Bronchial epithelial cell (primary cell): ENCODE data around the gene STXBP3. TPM values are rescaled to one million over a fixed set of nuclear protein-coding genes. Genes with fewer than 3 reads are reported as not detected.
A peak's percentile ranks its signal among the peaks of the same experiment; 100 is the strongest.

Experiments
- DNase-seq: peaks from one replicate; pipeline ENCODE4 v3.0.0-alpha.2; 2010; ENCODE audit warnings: low read depth
- FAIRE-seq: peaks from 2 replicates; lab custom pipeline; 2011; peaks lifted over from hg19 to GRCh38; lab: Jason Lieb, UNC
- H3K27me3 ChIP-seq: 2 replicates; pipeline ENCODE4 v1.5.1; 2011; ENCODE audit warnings: low read length; ENCODE audit not compliant: control insufficient read depth, insufficient read depth
- H3K36me3 ChIP-seq: 2 replicates; pipeline ENCODE4 v1.5.1; 2011; ENCODE audit warnings: low read length; ENCODE audit not compliant: control insufficient read depth, insufficient read depth
- H3K4me3 ChIP-seq: 2 replicates; pipeline ENCODE4 v1.5.1; 2011; ENCODE audit warnings: mild to moderate bottlenecking, low read depth, low read length, control low read depth
- total RNA-seq: library from RNA; depleted of rRNA; stranded (reverse); fragments of >200 nt; gene quantifications from 2 replicates; pipeline ENCODE4 v1.2.1, GENCODE V29; 2014
- TF ChIP-seq, protein P1 (sequence below): IDR thresholded peaks from 2 replicates; pipeline ENCODE4 v1.5.1; 2011; ENCODE audit warnings: mild to moderate bottlenecking, moderate library complexity, low read length, control low read depth, inconsistent platforms; ENCODE audit not compliant: insufficient read depth, severe bottlenecking

The STXBP3 gene
- total RNA-seq, 1 donor from 2014 or later = 30.0 TPM

DNA sequence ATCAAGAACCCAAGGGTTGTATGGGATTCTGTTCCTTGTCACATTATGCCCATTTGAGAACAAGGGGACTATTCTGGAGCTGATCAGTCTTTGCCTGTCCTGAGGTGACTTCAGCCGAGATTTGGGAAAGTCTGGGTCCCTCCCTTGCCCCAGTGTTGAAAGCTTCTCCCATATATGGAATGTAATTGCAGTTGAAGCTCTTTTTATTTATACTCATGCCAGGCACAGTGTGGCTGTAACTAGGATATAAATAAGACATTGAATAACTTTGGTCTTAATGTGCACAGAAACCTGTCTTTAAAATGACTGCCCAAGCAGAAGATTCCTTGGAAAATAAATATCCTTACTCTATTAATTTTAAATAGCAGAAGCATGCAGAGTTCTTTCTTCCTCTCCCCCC is 95.2 kb downstream of the STXBP3 start:
- DNase-seq (no peak), FAIRE-seq (no peak)
- no peak overlapping the region for H3K4me3 ChIP-seq
- TF ChIP-seq, protein P1, sequence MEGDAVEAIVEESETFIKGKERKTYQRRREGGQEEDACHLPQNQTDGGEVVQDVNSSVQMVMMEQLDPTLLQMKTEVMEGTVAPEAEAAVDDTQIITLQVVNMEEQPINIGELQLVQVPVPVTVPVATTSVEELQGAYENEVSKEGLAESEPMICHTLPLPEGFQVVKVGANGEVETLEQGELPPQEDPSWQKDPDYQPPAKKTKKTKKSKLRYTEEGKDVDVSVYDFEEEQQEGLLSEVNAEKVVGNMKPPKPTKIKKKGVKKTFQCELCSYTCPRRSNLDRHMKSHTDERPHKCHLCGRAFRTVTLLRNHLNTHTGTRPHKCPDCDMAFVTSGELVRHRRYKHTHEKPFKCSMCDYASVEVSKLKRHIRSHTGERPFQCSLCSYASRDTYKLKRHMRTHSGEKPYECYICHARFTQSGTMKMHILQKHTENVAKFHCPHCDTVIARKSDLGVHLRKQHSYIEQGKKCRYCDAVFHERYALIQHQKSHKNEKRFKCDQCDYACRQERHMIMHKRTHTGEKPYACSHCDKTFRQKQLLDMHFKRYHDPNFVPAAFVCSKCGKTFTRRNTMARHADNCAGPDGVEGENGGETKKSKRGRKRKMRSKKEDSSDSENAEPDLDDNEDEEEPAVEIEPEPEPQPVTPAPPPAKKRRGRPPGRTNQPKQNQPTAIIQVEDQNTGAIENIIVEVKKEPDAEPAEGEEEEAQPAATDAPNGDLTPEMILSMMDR = no peak
- no peaks in the 10 kb centered on the region for H3K27me3 ChIP-seq
- no peaks in the 10 kb centered on the region for H3K36me3 ChIP-seq

DNA sequence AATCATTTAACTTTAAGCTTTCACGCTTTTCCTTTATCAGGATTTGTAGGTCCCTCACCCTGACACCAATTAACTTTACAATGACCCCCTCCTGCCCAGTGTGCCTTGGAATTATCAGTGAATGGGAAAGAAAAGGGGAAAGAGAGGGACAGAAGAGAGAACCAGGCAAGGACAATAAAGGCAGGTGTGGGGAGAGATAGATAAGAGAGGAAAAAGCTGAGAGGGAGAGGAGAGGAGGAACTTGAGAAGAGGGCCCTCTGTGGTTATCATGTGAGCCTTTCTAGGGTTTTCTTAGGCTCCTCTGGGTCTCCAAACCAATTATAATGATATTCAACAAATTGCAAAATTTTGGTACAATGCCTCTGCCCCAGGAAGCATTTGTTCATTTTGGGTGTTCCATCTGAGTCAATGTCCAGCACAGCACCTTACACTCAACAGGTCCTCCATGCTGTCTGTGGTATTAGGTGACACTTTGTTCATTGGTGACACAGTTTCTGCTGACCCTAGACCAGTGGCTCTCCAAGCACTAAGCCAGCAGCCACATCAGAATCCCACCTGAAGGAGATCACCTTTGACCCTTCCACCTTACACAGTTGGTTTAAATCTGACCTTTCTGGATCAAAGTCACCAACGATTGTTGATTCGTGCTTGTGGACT is 96.2 kb downstream of the STXBP3 start:
- H3K36me3 ChIP-seq = no peaks in the 10 kb centered on the region
- FAIRE-seq = no peak
- no peaks in the 10 kb centered on the region for H3K27me3 ChIP-seq
- TF ChIP-seq, protein P1 = no peak
- DNase-seq = no peak
- H3K4me3 ChIP-seq = no peak overlapping the region

DNA sequence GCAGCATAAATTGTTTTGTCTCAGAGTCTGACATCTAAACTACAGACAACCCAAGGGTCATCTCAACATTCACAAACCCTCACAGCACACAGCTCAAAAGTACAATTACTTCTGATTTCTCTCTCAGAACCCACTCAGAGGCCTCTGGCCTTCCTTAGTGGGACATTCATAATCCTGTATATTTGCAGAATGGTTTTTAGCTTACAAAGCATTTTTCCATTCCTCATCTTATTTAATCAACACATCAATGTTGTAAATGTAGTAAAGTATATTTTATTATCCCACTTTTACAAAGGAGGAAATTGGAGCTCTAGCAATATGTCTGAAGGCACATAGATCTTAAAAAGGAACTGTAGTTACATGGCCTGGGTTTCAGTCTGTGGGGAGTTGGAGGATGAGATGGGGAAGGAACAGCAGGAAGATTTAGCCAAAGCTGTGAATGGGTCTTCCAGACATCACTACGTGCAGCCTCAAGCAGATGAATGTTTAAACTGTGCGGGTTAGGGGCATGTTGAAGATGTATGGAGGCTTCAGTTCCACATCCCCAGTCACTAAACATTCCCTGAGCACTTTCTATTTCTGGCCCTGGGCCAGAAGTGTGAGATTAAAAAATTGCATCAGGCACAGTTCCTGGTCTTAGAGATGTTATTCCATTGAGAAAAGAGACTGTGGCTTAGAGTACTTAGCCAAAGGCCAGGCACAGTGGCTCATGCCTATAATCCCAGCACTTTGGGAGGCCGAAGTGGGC is 97.1 kb downstream of the STXBP3 start:
- no peak overlapping the region for H3K4me3 ChIP-seq
- no peaks in the 10 kb centered on the region for H3K27me3 ChIP-seq
- TF ChIP-seq, protein P1 = no peak
- H3K36me3 ChIP-seq = no peaks in the 10 kb centered on the region
- no peak for FAIRE-seq
- no peak for DNase-seq

DNA sequence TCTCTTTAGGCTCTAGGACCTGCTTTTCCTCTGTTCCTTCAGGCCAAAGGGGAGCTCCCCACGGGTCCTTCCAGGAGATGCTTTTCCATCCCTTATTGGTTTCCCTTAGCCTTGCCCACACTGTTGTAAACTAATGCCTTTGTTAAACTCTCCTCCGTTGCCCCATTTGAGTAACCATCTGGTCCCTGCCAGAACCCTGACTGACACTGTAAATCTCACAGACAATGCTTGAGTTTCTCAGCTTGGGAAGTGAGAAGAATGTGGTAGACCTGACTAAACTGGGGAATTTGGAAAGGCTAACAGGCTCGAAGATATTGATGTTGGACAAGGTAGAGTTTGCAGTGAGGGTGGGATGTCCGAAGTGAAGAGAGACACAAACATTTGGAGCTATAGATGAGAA is 99.0 kb downstream of the STXBP3 start:
- H3K36me3 ChIP-seq = no peaks in the 10 kb centered on the region
- FAIRE-seq (no peak), DNase-seq (no peak)
- no peaks in the 10 kb centered on the region for H3K27me3 ChIP-seq
- no peak overlapping the region for H3K4me3 ChIP-seq
- TF ChIP-seq, protein P1 = no peak

DNA sequence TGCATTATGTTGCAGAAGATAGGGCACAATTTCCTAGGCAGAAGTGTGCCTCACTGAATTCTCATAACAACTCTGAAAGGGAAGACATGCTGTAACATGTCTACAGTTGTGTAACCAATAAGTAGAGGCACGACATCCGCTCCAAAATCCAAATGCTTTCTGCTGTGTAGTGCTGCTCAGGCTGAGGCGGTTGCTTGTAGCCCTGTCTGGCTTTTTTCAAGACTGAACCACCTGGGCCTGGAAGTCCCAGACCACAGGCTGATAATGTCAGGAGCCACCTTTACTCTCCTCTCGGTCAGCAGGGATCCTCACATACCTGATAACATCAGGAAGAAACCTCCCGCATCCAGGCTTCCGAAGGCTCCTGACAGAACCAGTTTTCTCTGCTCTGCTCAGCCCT is 99.5 kb downstream of the STXBP3 start:
- DNase-seq = peak; percentile 92
- Histone ChIP-seq H3K4me3 (no peak overlapping the region), H3K27me3 (no peaks in the 10 kb centered on the region), H3K36me3 (no peaks in the 10 kb centered on the region)
- TF ChIP-seq, protein P1 = no peak
- FAIRE-seq = no peak
